Peyer's patch (tissue), 4 donors: ENCODE measurements around the gene ATXN2L. TPM values are rescaled to one million over a fixed set of nuclear protein-coding genes. Genes with fewer than 3 reads are reported as not detected.

ENCODE experiments used
- DNase-seq, 3 donors: peaks; one replicate each; pipeline ENCODE4 v3.0.0-alpha.2; 2017 to 2019
- H3K27ac ChIP-seq, 4 donors: fragments of 200-600 bp; sonication (generic); one replicate each; pipeline ENCODE4 v1.5.1; 2016 to 2019
- H3K27me3 ChIP-seq, 2 donors: fragments of 200-600 bp; sonication (generic); one replicate each; pipeline ENCODE4 v1.5.1; 2019
- H3K36me3 ChIP-seq, 3 donors: fragments of 200-600 bp; sonication (generic); one replicate each; pipeline ENCODE4 v1.5.1; 2016 to 2019
- H3K4me1 ChIP-seq, 4 donors: fragments of 200-600 bp; sonication (generic); one replicate each; pipeline ENCODE4 v1.5.1; 2016 to 2019
- H3K4me3 ChIP-seq, 4 donors: fragments of 200-600 bp; sonication (generic); 1 replicate in 3 of 4; 2 replicates in 1 of 4; pipeline ENCODE4 v1.5.1; 2016 to 2019; ENCODE audit warnings: mild to moderate bottlenecking in 1 of 4
- H3K9me3 ChIP-seq, 4 donors: fragments of 200-600 bp; sonication (generic); one replicate each; pipeline ENCODE4 v1.5.1; 2016 to 2019; ENCODE audit warnings: mild to moderate bottlenecking in 1 of 4
- POLR2A ChIP-seq, 2 donors: fragments of 450-650 bp; IDR thresholded peaks; one replicate each; pipeline ENCODE4 v1.5.1; 2017; ENCODE audit warnings: antibody characterized with exemption in 2 of 2, mild to moderate bottlenecking in 2 of 2, moderate library complexity in 2 of 2
- total RNA-seq, 4 donors: library from RNA; depleted of rRNA; stranded (reverse); fragments of >200 nt; gene quantifications; one replicate each; pipeline ENCODE4 v1.1.0, GENCODE V29; 2016
- TF ChIP-seq, protein P1 (sequence below), 6 experiments: fragments of 450-650 bp in 4 of 6; fragments of 200-600 bp in 2 of 6; sonication (generic) in 1 of 6; IDR thresholded peaks; one replicate each; pipeline ENCODE4 v1.5.1; 2017 to 2019; ENCODE audit warnings: antibody characterized with exemption in 6 of 6, mild to moderate bottlenecking in 3 of 6, moderate library complexity in 1 of 6

The ATXN2L gene
- total RNA-seq, 4 donors from 2014 or later = 93.9 to 208 (median 160) TPM

DNA sequence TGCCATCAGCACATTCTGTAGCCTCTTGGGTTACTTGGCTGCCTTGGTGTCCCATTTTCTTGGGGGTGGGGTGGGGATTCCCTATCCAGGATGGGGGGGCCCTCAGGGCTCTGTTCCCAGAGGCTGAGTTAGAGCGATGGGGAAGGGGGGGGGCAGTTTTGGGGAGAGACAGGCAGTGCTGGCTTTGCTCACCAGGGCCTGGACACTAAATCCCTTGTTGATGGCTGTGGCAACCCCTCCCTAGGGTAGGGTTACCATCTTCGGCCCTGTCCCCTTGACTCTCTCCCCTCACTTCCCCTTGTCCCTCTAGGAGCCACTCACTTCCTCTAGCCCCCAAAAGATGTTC is 54.8 kb downstream of the ATXN2L start:
- Histone ChIP-seq H3K27me3 (no peaks in the 10 kb centered on the region), H3K36me3 (peaks cover 0 to 19% (median 0%) of the 10 kb centered on the region in 3 donors), H3K27ac (no peak overlapping the region), H3K9me3 (no peaks in the 10 kb centered on the region), H3K4me1 (peaks cover 0 to 15% (median 6%) of the 10 kb centered on the region in 4 donors), H3K4me3 (no peak overlapping the region)
- TF ChIP-seq, protein P1, sequence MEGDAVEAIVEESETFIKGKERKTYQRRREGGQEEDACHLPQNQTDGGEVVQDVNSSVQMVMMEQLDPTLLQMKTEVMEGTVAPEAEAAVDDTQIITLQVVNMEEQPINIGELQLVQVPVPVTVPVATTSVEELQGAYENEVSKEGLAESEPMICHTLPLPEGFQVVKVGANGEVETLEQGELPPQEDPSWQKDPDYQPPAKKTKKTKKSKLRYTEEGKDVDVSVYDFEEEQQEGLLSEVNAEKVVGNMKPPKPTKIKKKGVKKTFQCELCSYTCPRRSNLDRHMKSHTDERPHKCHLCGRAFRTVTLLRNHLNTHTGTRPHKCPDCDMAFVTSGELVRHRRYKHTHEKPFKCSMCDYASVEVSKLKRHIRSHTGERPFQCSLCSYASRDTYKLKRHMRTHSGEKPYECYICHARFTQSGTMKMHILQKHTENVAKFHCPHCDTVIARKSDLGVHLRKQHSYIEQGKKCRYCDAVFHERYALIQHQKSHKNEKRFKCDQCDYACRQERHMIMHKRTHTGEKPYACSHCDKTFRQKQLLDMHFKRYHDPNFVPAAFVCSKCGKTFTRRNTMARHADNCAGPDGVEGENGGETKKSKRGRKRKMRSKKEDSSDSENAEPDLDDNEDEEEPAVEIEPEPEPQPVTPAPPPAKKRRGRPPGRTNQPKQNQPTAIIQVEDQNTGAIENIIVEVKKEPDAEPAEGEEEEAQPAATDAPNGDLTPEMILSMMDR (IDR thresholded peaks at IDR 0.05) = no peak
- no peak for TF ChIP-seq POLR2A (IDR thresholded peaks at IDR 0.05)
- DNase-seq = no peak

DNA sequence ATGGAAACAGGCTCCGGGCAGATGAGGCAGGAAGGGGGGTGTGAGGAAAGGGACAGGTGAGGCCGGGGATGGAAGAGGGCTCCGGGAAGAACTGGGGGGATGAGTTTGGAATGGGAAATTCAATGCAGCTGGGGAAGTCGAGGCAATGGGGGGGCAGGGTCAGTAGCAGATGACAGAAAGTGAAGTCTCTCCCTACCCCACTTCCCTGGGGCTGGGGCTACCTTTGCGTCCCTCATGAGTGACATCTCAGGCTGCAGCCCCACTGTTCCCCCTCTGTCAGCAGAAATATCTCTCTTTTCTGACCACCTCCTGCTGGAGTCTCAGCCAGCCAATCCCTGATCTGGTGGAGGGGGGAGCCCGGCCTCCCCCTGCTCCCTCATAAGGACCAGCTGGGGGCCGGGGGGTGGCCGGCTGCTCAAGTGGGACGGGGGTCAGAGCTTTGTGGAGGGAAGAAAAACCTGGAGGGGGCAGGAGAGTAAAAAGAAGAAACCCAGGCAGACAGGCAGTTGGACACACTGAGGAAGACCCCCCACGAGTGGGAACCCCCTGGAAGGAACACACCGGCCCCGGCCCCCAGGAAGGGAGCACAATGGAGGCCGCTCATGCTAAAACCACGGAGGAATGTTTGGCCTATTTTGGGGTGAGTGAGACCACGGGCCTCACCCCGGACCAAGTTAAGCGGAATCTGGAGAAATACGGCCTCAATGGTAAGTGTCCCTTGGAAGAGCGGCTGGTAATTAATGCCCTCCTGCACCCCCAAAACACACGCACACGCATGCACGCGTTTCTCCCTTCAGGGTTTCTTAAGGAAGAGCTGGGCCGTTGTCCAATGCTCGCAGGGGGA is 55.5 kb downstream of the ATXN2L start, which contains the start of gene ATP2A1:
ATP2A1 (plus strand) TSS at position 406 of the 844 bp plus-strand sequence; CDS start at position 590, 184 bp downstream.
- H3K9me3 ChIP-seq = no peaks in the 10 kb centered on the region
- no peak for TF ChIP-seq POLR2A (IDR thresholded peaks at IDR 0.05)
- TF ChIP-seq, protein P1 (IDR thresholded peaks at IDR 0.05) = no peak
- no peak for DNase-seq
- H3K27ac ChIP-seq = peak within 1 kb of the TSS in 1 of 4 donors; percentile 68
- H3K4me3 ChIP-seq = peak within 1 kb of the TSS; percentile 47 to 79 (median 75)
- H3K36me3 ChIP-seq = peaks cover 0 to 12% (median 0%) of the 10 kb centered on the region in 3 donors
- H3K27me3 ChIP-seq = no peaks in the 10 kb centered on the region
- peaks cover 0 to 15% (median 6%) of the 10 kb centered on the region in 4 donors for H3K4me1 ChIP-seq

DNA sequence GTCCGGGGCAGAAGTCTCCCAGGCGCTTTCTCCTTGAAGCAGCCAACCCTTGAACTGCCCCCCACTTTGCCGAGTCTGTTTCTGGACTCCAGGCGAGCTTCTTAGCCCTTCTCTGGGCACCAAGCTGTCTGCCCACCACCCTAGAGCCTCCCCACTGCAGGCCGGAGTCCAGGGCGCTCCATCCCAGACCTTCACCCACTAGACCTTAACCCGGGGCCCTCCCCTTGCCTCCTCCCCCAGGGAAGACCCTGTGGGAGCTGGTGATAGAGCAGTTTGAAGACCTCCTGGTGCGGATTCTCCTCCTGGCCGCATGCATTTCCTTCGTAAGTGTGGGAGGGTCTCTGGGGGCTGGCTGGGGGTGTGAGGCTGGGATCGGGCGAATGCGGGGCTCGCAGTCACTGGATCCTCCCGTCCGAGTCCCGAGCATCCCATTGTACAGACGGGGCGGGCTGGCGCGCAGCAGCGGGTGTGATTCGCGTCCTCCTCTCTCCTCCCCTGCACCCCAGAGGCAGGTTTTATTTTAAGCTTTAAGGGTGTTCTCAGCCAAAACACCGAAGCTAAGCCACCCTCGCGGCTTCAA is 56.6 kb downstream of the ATXN2L start:
- Histone ChIP-seq H3K36me3 (peaks cover 0 to 2% (median 0%) of the 10 kb centered on the region in 3 donors), H3K4me3 (peak overlapping the region; percentile 47 to 79 (median 75)), H3K9me3 (no peaks in the 10 kb centered on the region), H3K27me3 (no peaks in the 10 kb centered on the region), H3K4me1 (peaks cover 0 to 15% (median 6%) of the 10 kb centered on the region in 4 donors), H3K27ac (peak overlapping the region in 2 of 4 donors; percentile 14 to 68)
- DNase-seq = peak in 1 of 3 donors; percentile 22
- no peak for TF ChIP-seq POLR2A (IDR thresholded peaks at IDR 0.05)
- TF ChIP-seq, protein P1 (IDR thresholded peaks at IDR 0.05) = no peak

DNA sequence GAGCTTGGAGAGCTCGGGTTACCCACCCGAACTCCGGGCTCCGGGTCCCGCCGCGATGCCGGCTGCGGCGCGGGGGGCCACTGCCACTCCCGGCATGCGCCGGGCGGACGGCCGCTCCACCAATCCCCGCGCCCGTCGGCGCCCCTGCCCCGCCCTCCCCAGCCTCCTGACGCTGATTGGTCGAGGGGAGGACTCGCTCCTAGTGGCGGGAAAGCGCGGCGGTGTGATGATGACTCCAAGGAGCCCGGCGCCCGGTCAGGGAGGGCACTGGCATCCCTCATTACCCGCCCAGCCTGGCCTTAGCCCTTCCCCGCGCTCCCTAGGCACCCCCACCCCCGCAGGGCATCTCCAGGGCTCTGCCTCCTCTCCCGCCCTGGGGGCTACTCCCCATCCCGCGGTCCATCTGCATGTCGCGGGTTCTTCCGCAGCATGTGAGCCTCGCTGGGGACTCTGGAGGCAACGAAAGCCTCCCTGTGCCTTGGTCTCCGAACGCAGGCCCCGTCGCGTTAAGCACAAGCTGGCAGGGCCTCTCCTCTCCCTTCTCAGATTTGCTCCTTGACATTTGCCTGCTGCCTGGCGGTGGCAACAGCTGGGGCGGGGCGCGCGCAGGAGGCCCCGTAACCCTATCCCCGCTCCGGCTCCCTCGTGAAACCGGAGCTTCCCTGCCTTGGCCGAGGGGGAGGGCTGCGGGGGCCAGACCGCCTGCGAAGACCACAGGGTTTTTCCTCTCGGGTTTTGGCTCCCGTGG is 57.2 kb downstream of the ATXN2L start:
- peak overlapping the region in 2 of 4 donors; percentile 14 to 68 for H3K27ac ChIP-seq
- peaks cover 0 to 15% (median 6%) of the 10 kb centered on the region in 4 donors for H3K4me1 ChIP-seq
- H3K27me3 ChIP-seq = no peaks in the 10 kb centered on the region
- TF ChIP-seq, protein P1 (IDR thresholded peaks at IDR 0.05) = peak in 5 of 6 experiments; percentile 23 to 44 (median 32)
- TF ChIP-seq POLR2A (IDR thresholded peaks at IDR 0.05) = no peak
- H3K4me3 ChIP-seq = peak overlapping the region; percentile 47 to 79 (median 75)
- no peaks in the 10 kb centered on the region for H3K36me3 ChIP-seq
- peak; percentile 87 to 94 (median 92) for DNase-seq
- no peaks in the 10 kb centered on the region for H3K9me3 ChIP-seq

DNA sequence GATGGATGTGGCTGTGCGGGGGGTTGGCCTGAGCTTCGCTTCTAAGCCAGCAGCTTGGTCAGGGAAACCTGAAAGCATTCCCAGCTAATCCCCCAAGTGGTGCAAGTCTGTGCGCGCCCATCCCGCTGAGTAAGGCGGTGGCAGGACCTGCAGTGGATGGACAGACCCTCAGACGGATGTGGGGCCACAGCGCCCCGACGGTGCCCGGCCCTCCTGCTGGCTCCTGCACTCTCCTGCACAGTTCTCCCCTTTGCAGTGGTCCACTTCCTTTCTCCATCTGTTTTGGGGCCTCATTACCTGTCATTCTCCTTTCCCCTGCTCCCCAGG is 57.8 kb downstream of the ATXN2L start:
- H3K36me3 ChIP-seq = no peaks in the 10 kb centered on the region
- H3K4me1 ChIP-seq = peaks cover 0 to 15% (median 6%) of the 10 kb centered on the region in 4 donors
- H3K4me3 ChIP-seq = peak overlapping the region in 2 of 4 donors; percentile 78 to 79
- DNase-seq = no peak
- H3K27me3 ChIP-seq = no peaks in the 10 kb centered on the region
- no peaks in the 10 kb centered on the region for H3K9me3 ChIP-seq
- no peak for TF ChIP-seq POLR2A (IDR thresholded peaks at IDR 0.05)
- TF ChIP-seq, protein P1 (IDR thresholded peaks at IDR 0.05) = no peak
- no peak overlapping the region for H3K27ac ChIP-seq
